Right lobe of liver (tissue), 4 donors: ENCODE results near the gene CHD8.

ENCODE experiments used
- CTCF ChIP-seq, 4 donors: fragments of 200-600 bp in 3 of 4; fragments of 450-650 bp in 1 of 4; IDR thresholded peaks; one replicate each; pipeline versions ENCODE4 v1.5.1 to v1.8.0; 2016 to 2022; ENCODE audit warnings: antibody characterized with exemption in 4 of 4, mild to moderate bottlenecking in 2 of 4
- POLR2A ChIP-seq: fragments of 450-650 bp; IDR thresholded peaks from one replicate; pipeline ENCODE4 v1.6.1; 2017; ENCODE audit warnings: antibody characterized with exemption, mild to moderate bottlenecking
- donor health status: DM: no; HTN: no; CAD: no.
- donor health status: DM: no; HTN: no; CAD: no.
- donor health status: DM: no; HTN: yes; CAD: no.

- TF ChIP-seq POLR2A, result no peak
- TF ChIP-seq CTCF (IDR thresholded peaks at IDR 0.05), result no peak
Measured at GRCh38 chr14:21350539-21350938, 105.4 kb downstream of the CHD8 start.
